Vagina (tissue), 2 donors: ENCODE measurements around the gene ATP11A.

ENCODE experiments used
- POLR2AphosphoS5 ChIP-seq, 2 donors: sonication (generic); formaldehyde crosslinking; IDR thresholded peaks; one replicate each; pipeline ENCODE4 v1.9.0; 2017; ENCODE audit warnings: antibody characterized with exemption in 2 of 2, mild to moderate bottlenecking in 2 of 2, low read depth in 1 of 2; ENCODE audit not compliant: insufficient read depth in 1 of 2
- TF ChIP-seq, protein P1 (sequence below), 3 experiments: fragments of 450-650 bp in 2 of 3; fragments of 200-600 bp in 1 of 3; sonication (generic) in 1 of 3; IDR thresholded peaks; one replicate each; pipeline ENCODE4 v1.5.1; 2017 to 2019; ENCODE audit warnings: antibody characterized with exemption in 3 of 3, mild to moderate bottlenecking in 2 of 3, moderate library complexity in 2 of 3

DNA sequence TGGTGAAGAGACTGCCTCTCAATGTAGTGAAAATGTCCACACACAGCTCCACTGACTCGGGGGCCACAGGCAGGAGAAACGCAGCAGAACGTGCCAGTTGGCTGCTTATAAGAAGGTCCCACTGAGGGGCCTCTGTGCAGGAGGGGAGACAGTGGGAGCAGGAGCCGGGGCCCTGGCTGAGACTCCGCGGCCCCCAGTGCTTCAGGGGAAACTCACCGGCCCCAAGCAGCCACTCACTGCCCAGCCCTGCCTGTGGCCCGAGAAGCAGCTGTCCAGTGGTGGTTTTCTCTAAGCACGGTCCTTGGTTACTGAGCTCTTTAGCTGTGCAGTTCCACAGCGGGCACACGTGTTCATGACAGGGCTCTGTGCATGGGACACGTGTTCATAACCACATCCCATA, 187.2 kb downstream of the ATP11A start:
- TF ChIP-seq, protein P1, sequence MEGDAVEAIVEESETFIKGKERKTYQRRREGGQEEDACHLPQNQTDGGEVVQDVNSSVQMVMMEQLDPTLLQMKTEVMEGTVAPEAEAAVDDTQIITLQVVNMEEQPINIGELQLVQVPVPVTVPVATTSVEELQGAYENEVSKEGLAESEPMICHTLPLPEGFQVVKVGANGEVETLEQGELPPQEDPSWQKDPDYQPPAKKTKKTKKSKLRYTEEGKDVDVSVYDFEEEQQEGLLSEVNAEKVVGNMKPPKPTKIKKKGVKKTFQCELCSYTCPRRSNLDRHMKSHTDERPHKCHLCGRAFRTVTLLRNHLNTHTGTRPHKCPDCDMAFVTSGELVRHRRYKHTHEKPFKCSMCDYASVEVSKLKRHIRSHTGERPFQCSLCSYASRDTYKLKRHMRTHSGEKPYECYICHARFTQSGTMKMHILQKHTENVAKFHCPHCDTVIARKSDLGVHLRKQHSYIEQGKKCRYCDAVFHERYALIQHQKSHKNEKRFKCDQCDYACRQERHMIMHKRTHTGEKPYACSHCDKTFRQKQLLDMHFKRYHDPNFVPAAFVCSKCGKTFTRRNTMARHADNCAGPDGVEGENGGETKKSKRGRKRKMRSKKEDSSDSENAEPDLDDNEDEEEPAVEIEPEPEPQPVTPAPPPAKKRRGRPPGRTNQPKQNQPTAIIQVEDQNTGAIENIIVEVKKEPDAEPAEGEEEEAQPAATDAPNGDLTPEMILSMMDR (IDR thresholded peaks at IDR 0.05), result no peak
- no peak for TF ChIP-seq POLR2AphosphoS5 (IDR thresholded peaks at IDR 0.05; ENCODE audit: insufficient read depth in 1 of 2, low read depth in 1 of 2)
